Left renal pelvis (tissue), 4 donors: Measurements from ENCODE around the gene GRB14. TPM values are rescaled to one million over a fixed set of nuclear protein-coding genes. Genes with fewer than 3 reads are reported as not detected.

ENCODE experiments used
- polyA plus RNA-seq, 4 donors: library from polyadenylated mRNA; unstranded; fragments of 120-200 nt; gene quantifications; one replicate each; pipeline ENCODE4 v1.2.1, GENCODE V29; 2013; ENCODE audit not compliant: insufficient read length in 4 of 4

Gene GRB14
- polyA plus RNA-seq, 4 donors = 2.4 to 60.9 (median 47.5) TPM

Other genes with a start within 250 kb of the GRB14 start
- gene COBLL1, start 220.3 kb upstream of the GRB14 start, polyA plus RNA-seq = 100 to 1,000 TPM in 3 of 4 donors, 1 to 10 TPM in 1; 9.3 to 158 (median 132) TPM